ENCODE results near the gene PRDM16. TPM values are rescaled to one million over a fixed set of nuclear protein-coding genes. Genes with fewer than 3 reads are reported as not detected.

Gene PRDM16
- total and polyA plus RNA-seq, 2 of the 13 experiments (the other 11 are each of a cell fraction or from before 2014, with no cell fraction given): 0.15 to 0.81 TPM

DNA sequence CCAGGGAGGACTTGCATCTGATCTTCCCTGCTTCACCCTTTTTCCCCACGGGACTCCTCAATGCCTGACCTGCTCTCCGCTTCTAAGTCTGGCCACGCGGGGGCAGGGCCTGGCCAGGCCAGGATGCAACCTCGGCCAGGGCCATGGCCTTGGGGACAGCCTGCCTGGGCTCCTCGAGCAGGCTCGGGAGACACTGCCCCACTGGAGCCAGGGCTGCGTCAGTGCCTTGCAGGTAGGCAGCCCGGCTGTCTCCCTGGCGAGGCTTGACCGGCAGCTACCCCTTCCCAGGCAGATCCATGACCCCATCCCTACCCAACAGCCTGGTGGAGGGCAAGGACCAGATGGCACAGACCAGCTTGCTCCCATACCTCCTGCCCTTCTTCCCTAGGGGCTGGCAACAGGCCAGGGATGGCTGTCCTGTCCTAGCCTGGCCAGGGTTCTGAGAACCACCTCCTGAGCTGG lies 2.7 kb upstream of the PRDM16 start (continued):
- TF ChIP-seq, protein P1, sequence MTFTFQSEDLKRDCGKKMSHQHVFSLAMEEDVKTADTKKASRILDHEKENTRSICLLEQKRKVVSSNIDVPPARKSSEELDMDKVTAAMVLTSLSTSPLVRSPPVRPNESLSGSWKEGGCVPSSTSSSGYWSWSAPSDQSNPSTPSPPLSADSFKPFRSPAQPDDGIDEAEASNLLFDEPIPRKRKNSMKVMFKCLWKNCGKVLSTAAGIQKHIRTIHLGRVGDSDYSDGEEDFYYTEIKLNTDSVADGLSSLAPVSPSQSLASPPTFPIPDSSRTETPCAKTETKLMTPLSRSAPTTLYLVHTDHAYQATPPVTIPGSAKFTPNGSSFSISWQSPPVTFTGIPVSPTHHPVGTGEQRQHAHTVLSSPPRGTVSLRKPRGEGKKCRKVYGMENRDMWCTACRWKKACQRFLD (CRISPR knock-in tag; IDR thresholded peaks at IDR 0.05; ENCODE audit: borderline replicate concordance): no peak
- peak; percentile 24; the same call in 1 of the 2 replicates for TF ChIP-seq MTF2 (CRISPR knock-in tag; IDR thresholded peaks at IDR 0.05; ENCODE audit: borderline replicate concordance)
- TF ChIP-seq ZNF563 (CRISPR knock-in tag; IDR thresholded peaks at IDR 0.05): no peak
- no peak for TF ChIP-seq ZNF451 (CRISPR knock-in tag; IDR thresholded peaks at IDR 0.05)
- 0 out of 2 replicates have a peak, but pooled peaks have one; percentile 40 for TF ChIP-seq ZNF33B (CRISPR knock-in tag; IDR thresholded peaks at IDR 0.05)
- peak; percentile 92 for TF ChIP-seq RAD21 (CRISPR knock-in tag; IDR thresholded peaks at IDR 0.05)
- no peak for TF ChIP-seq HCFC1 (IDR thresholded peaks at IDR 0.05; ENCODE audit: low read depth, low read length)
- TF ChIP-seq DNMT1 (CRISPR knock-in tag; IDR thresholded peaks at IDR 0.05): no peak
- TF ChIP-seq, protein P2, sequence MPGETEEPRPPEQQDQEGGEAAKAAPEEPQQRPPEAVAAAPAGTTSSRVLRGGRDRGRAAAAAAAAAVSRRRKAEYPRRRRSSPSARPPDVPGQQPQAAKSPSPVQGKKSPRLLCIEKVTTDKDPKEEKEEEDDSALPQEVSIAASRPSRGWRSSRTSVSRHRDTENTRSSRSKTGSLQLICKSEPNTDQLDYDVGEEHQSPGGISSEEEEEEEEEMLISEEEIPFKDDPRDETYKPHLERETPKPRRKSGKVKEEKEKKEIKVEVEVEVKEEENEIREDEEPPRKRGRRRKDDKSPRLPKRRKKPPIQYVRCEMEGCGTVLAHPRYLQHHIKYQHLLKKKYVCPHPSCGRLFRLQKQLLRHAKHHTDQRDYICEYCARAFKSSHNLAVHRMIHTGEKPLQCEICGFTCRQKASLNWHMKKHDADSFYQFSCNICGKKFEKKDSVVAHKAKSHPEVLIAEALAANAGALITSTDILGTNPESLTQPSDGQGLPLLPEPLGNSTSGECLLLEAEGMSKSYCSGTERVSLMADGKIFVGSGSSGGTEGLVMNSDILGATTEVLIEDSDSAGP (CRISPR knock-in tag; IDR thresholded peaks at IDR 0.05; ENCODE audit: borderline replicate concordance): peak; percentile 64; the same call in 1 of the 2 replicates
- TF ChIP-seq POLR2AphosphoS2 (IDR thresholded peaks at IDR 0.05; ENCODE audit: low read depth, low read length): no peak
- TF ChIP-seq HIVEP1 (CRISPR knock-in tag; IDR thresholded peaks at IDR 0.05): peak; percentile 66; the same call in 1 of the 2 replicates
- no peak for TF ChIP-seq EEA1 (CRISPR knock-in tag; IDR thresholded peaks at IDR 0.05; ENCODE audit: borderline replicate concordance)
- TF ChIP-seq, protein P3, sequence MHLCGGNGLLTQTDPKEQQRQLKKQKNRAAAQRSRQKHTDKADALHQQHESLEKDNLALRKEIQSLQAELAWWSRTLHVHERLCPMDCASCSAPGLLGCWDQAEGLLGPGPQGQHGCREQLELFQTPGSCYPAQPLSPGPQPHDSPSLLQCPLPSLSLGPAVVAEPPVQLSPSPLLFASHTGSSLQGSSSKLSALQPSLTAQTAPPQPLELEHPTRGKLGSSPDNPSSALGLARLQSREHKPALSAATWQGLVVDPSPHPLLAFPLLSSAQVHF (CRISPR knock-in tag; IDR thresholded peaks at IDR 0.05): no peak
- no peak for TF ChIP-seq ARID2 (CRISPR knock-in tag; IDR thresholded peaks at IDR 0.05; ENCODE audit: borderline replicate concordance)
- TF ChIP-seq, protein P4, sequence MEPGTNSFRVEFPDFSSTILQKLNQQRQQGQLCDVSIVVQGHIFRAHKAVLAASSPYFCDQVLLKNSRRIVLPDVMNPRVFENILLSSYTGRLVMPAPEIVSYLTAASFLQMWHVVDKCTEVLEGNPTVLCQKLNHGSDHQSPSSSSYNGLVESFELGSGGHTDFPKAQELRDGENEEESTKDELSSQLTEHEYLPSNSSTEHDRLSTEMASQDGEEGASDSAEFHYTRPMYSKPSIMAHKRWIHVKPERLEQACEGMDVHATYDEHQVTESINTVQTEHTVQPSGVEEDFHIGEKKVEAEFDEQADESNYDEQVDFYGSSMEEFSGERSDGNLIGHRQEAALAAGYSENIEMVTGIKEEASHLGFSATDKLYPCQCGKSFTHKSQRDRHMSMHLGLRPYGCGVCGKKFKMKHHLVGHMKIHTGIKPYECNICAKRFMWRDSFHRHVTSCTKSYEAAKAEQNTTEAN (CRISPR knock-in tag; conservative IDR thresholded peaks at IDR 0.05): no peak
- TF ChIP-seq RXRB (CRISPR knock-in tag; IDR thresholded peaks at IDR 0.05; ENCODE audit: borderline replicate concordance): 0 out of 2 replicates have a peak, but pooled peaks have one; percentile 27
- TF ChIP-seq ZNF331 (CRISPR knock-in tag; IDR thresholded peaks at IDR 0.05): 0 out of 2 replicates have a peak, but pooled peaks have one; percentile 17
- TF ChIP-seq STAT5B (CRISPR knock-in tag; IDR thresholded peaks at IDR 0.05): no peak
- TF ChIP-seq, protein P5, sequence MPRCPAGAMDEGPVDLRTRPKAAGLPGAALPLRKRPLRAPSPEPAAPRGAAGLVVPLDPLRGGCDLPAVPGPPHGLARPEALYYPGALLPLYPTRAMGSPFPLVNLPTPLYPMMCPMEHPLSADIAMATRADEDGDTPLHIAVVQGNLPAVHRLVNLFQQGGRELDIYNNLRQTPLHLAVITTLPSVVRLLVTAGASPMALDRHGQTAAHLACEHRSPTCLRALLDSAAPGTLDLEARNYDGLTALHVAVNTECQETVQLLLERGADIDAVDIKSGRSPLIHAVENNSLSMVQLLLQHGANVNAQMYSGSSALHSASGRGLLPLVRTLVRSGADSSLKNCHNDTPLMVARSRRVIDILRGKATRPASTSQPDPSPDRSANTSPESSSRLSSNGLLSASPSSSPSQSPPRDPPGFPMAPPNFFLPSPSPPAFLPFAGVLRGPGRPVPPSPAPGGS (CRISPR knock-in tag; IDR thresholded peaks at IDR 0.05): peak; percentile 71
- TF ChIP-seq, protein P6, sequence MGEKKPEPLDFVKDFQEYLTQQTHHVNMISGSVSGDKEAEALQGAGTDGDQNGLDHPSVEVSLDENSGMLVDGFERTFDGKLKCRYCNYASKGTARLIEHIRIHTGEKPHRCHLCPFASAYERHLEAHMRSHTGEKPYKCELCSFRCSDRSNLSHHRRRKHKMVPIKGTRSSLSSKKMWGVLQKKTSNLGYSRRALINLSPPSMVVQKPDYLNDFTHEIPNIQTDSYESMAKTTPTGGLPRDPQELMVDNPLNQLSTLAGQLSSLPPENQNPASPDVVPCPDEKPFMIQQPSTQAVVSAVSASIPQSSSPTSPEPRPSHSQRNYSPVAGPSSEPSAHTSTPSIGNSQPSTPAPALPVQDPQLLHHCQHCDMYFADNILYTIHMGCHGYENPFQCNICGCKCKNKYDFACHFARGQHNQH (CRISPR knock-in tag; IDR thresholded peaks at IDR 0.05): peak; percentile 59; the same call in 1 of the 2 replicates
